NT2/D1 (cell line): ENCODE data around the gene P2RY11.

ENCODE experiments used
- SUZ12 ChIP-seq: IDR thresholded peaks from 2 replicates; pipeline ENCODE4 v1.6.1; 2011; ENCODE audit not compliant: insufficient read length, insufficient read depth; ENCODE audit errors: extremely low read depth
- YY1 ChIP-seq: IDR thresholded peaks from 2 replicates; pipeline ENCODE4 v1.6.1; 2011; ENCODE audit not compliant: insufficient read length, insufficient read depth
- ZNF274 ChIP-seq: IDR thresholded peaks from 2 replicates; pipeline ENCODE4 v1.6.1; 2011; ENCODE audit warnings: mild to moderate bottlenecking, low read depth, low read length

DNA sequence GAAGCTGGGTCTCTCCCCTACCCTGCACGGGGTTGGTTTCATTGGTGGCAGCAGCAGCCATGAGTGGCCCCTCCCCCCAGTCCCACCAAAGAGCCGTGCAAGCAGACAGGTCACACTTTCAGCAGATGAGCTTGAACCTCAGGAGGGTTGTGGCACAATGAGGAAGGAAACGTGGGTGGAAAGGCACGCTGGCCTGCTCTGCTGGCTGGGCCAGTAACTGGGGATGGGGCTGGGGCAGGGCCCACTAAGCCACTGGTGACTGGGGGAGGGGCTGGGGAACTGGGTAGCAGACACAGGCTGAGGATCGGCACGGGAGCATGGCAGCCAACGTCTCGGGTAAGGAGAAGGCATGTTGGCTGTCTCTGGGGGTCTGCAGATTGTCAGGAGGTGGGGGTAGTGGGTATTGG, at the start of gene P2RY11:
- no peak for TF ChIP-seq YY1
- no peak for TF ChIP-seq ZNF274
- no peak for TF ChIP-seq SUZ12
